Activated naive CD8-positive, alpha-beta T cell treated with anti-CD3 and anti-CD28 coated beads, Interleukin-2, amount 10 ng/mL, durations not matched to agents 7 days and 5 days (primary cell): ENCODE data around the gene PITRM1. TPM values are rescaled to one million over a fixed set of nuclear protein-coding genes. Genes with fewer than 3 reads are reported as not detected.

Experiments used
- ATAC-seq: fragments of 150-1000 bp; cut with Tn5 transposase; one replicate; pipeline ENCODE4 v1.10.0; 2021; ENCODE audit warnings: low read depth, moderate library complexity
- POLR2A ChIA-PET: fragments of 350-600 bp; sonication (Branson Sonifier 250); formaldehyde crosslinking; loops from one replicate; lab custom pipeline; 2021; ENCODE audit warnings: antibody characterized with exemption; lab: Charles Lee
- DNase-seq: peaks from one replicate; pipeline ENCODE4 v3.0.0; 2021
- H3K27ac Mint-ChIP-seq: one replicate; pipeline ENCODE4 v1.8.0; 2022; ENCODE audit warnings: mild to moderate bottlenecking, mixed read lengths
- H3K27me3 Mint-ChIP-seq: one replicate; pipeline ENCODE4 v1.8.0; 2022; ENCODE audit warnings: mild to moderate bottlenecking, moderate library complexity, mixed read lengths
- H3K36me3 Mint-ChIP-seq: one replicate; pipeline ENCODE4 v1.8.0; 2021; ENCODE audit warnings: mild to moderate bottlenecking, mixed read lengths
- H3K4me1 Mint-ChIP-seq: one replicate; pipeline ENCODE4 v1.8.0; 2021; ENCODE audit warnings: mixed read lengths
- H3K4me3 Mint-ChIP-seq: one replicate; pipeline ENCODE4 v1.8.0; 2022; ENCODE audit warnings: mild to moderate bottlenecking, moderate library complexity, mixed read lengths
- H3K9me3 Mint-ChIP-seq: one replicate; pipeline ENCODE4 v1.8.0; 2021; ENCODE audit warnings: mixed read lengths
- total RNA-seq, 2 experiments: library from RNA; stranded (reverse); gene quantifications; one replicate each; pipeline ENCODE4 v1.2.3, GENCODE V29; 2021

PITRM1 gene
- total RNA-seq, 2 experiments from 2014 or later = 64.4 to 65.2 TPM

GRCh38 chr10:3100093-3100792, 72.3 kb downstream of the PITRM1 start:
- peaks cover 16% of the 10 kb centered on the region for H3K4me1 Mint-ChIP-seq
- POLR2A ChIA-PET = no interaction called here
- no peak for DNase-seq
- no peaks in the 10 kb centered on the region for H3K9me3 Mint-ChIP-seq
- no peak overlapping the region for H3K4me3 Mint-ChIP-seq
- peaks cover 30% of the 10 kb centered on the region for H3K36me3 Mint-ChIP-seq
- ATAC-seq = no peak
- no peaks in the 10 kb centered on the region for H3K27me3 Mint-ChIP-seq
- no peak overlapping the region for H3K27ac Mint-ChIP-seq

GRCh38 chr10:3099291-3100092, 73.1 kb downstream of the PITRM1 start:
- Mint-ChIP-seq H3K9me3 (no peaks in the 10 kb centered on the region), H3K4me3 (no peak overlapping the region), H3K27me3 (no peaks in the 10 kb centered on the region), H3K27ac (no peak overlapping the region), H3K36me3 (peaks cover 33% of the 10 kb centered on the region), H3K4me1 (peaks cover 22% of the 10 kb centered on the region)
- DNase-seq (no peak), ATAC-seq (no peak)
- POLR2A ChIA-PET = no interaction called here

DNA sequence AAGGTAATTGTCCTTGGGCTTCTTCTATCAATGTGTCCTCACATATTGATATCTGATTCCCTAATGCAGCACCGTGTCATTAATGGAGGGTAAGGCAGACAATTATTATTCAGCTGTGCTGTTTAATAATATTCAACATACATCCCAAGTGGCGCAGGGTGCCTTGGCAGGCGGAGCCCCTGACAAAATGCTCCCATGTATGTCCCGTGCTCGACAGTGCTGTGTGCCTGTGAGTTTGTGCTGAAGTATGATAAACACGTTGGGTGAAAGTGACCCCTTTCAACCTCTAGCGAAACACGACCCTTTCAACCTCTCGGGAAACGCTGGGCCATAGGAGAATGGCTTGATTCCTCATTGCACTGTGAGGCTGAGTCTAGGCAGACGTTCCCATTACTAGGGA, 73.9 kb downstream of the PITRM1 start:
- ATAC-seq (no peak), DNase-seq (no peak)
- no peaks in the 10 kb centered on the region for H3K27me3 Mint-ChIP-seq
- no peaks in the 10 kb centered on the region for H3K9me3 Mint-ChIP-seq
- no peak overlapping the region for H3K4me3 Mint-ChIP-seq
- no peak overlapping the region for H3K27ac Mint-ChIP-seq
- peaks cover 30% of the 10 kb centered on the region for H3K4me1 Mint-ChIP-seq
- POLR2A ChIA-PET = no interaction called here
- H3K36me3 Mint-ChIP-seq = peaks cover 35% of the 10 kb centered on the region

DNA sequence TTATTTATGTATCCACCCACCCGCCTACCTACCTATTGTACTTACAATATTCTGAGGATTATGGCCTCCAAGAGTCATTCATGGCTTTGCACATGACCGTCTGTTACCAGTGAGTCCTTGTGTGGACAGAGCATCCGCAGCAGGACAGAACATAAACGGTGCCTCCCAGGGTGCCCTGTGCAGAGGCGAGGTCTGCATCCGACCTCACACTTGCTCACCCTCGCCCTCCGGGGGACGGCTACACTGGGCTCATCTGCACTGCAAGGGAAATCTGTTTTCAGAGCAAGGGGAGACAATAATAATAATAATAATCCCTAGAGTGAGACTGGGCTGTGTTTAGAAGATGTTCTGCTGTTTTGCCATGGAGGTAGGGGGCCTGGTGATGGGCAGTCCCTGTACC, 75.4 kb downstream of the PITRM1 start:
- Mint-ChIP-seq H3K27ac (peak overlapping the region; percentile 46), H3K4me3 (no peak overlapping the region), H3K36me3 (peaks cover 36% of the 10 kb centered on the region), H3K27me3 (no peaks in the 10 kb centered on the region), H3K4me1 (peaks cover 42% of the 10 kb centered on the region), H3K9me3 (no peaks in the 10 kb centered on the region)
- ATAC-seq = no peak
- POLR2A ChIA-PET = no interaction called here
- DNase-seq = no peak

DNA sequence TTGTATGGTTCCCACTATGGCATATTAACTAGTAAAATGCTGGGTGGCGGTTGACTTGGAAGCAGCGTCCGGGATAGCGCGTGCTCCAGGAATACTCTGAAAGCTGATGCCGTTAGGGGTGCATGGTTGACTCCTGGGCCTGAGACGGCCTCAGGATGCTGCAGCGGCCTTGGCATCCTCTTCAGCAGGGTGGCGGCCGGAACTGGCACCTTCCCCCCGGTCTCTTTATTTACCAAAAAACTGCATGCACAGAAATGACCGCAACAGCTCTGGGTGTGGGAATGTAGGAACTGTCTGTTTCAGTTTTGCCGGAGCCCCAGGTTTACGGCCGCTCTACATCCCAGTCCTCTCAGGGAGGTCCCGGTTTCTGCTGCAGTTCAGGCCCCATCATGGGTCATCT, 76.4 kb downstream of the PITRM1 start:
- ATAC-seq (no peak), DNase-seq (no peak)
- Mint-ChIP-seq H3K4me3 (no peak overlapping the region), H3K4me1 (peaks cover 48% of the 10 kb centered on the region), H3K27me3 (no peaks in the 10 kb centered on the region), H3K27ac (peak overlapping the region; percentile 82), H3K36me3 (peaks cover 40% of the 10 kb centered on the region), H3K9me3 (no peaks in the 10 kb centered on the region)
- POLR2A ChIA-PET = no interaction called here

DNA sequence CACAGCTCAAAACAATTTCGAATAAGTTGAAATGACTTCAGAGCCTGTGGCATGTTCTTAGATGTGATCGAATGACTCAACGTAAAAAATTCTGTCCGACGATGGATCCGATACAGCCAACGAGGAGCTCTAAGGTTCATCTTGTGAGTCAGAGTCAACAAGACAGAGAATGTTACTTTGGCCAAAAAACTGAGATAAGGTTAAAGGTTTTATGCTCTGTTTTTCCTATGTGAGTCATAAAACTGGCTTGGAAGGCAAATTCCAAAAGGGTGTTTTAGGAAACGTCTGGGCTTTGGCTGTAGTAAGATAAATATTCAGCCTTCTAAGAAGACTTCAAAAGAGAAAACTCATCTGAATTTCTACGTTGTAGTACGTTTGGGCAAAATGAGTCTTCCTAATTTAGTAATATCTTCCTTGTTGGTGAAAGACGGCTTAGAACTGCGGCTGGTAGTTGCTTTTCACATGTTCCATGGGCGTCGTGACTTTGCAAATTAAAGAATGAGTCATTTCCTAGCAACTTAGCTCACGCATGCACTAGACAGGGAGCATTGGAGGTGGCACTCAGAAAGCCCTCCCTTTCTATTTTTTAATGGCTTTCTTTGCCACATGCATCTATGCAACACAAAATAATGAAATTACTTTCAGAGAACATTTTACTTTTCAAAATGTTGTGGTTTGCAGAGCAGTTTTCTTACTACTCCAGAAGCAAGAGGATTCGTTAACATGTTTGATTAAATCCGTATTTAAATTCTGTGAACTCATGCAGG, 77.0 kb downstream of the PITRM1 start:
- no peaks in the 10 kb centered on the region for H3K27me3 Mint-ChIP-seq
- peaks cover 38% of the 10 kb centered on the region for H3K36me3 Mint-ChIP-seq
- H3K9me3 Mint-ChIP-seq = no peaks in the 10 kb centered on the region
- POLR2A ChIA-PET = no interaction called here
- H3K27ac Mint-ChIP-seq = peak overlapping the region; percentile 82
- DNase-seq = no peak
- H3K4me1 Mint-ChIP-seq = peaks cover 52% of the 10 kb centered on the region
- peak; percentile 72 for ATAC-seq
- H3K4me3 Mint-ChIP-seq = peak overlapping the region; percentile 65

- Mint-ChIP-seq H3K4me1 (peaks cover 55% of the 10 kb centered on the region), H3K9me3 (no peaks in the 10 kb centered on the region), H3K27me3 (no peaks in the 10 kb centered on the region), H3K27ac (peak overlapping the region; percentile 82), H3K4me3 (peak overlapping the region; percentile 65), H3K36me3 (peaks cover 36% of the 10 kb centered on the region)
- no peak for DNase-seq
- POLR2A ChIA-PET = interaction anchor here (0.7 kb wide), 1 partner anchor 16 kb away, joined by 3 read pairs; no protein-coding TSS in a partner anchor
- ATAC-seq = no peak
Measured at GRCh38 chr10:3094609-3095036, 78.0 kb downstream of the PITRM1 start.

GRCh38 chr10:3093996-3094395, 78.6 kb downstream of the PITRM1 start:
- peaks cover 57% of the 10 kb centered on the region for H3K4me1 Mint-ChIP-seq
- POLR2A ChIA-PET = no interaction called here
- peak overlapping the region; percentile 52 for H3K4me3 Mint-ChIP-seq
- peak overlapping the region; percentile 58 for H3K27ac Mint-ChIP-seq
- peaks cover 37% of the 10 kb centered on the region for H3K36me3 Mint-ChIP-seq
- no peaks in the 10 kb centered on the region for H3K9me3 Mint-ChIP-seq
- H3K27me3 Mint-ChIP-seq = no peaks in the 10 kb centered on the region
- DNase-seq (no peak), ATAC-seq (no peak)

DNA sequence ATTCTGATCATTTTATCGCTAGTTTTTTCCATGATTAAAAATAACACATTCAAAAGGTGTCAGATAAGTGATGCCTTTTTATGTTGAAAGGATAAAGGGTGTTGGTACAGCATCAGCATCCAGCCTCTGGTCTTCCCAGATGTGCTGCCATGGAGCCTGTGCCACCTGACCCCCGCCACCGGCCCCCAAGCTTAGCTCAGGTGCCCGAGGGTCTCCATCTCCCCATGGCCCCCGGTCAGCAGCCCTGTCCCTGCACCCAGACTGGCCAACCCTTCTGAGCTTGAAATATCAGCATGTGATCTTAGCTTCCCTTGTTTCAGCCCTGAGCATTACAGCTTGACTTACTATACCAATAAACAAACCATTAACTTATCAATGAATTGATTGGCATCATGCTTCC, 80.7 kb downstream of the PITRM1 start:
- no peaks in the 10 kb centered on the region for H3K27me3 Mint-ChIP-seq
- DNase-seq (no peak), ATAC-seq (no peak)
- H3K4me1 Mint-ChIP-seq = peaks cover 60% of the 10 kb centered on the region
- H3K9me3 Mint-ChIP-seq = no peaks in the 10 kb centered on the region
- peaks cover 37% of the 10 kb centered on the region for H3K36me3 Mint-ChIP-seq
- peak overlapping the region; percentile 4 for H3K4me3 Mint-ChIP-seq
- H3K27ac Mint-ChIP-seq = peak overlapping the region; percentile 57
- POLR2A ChIA-PET = interaction anchor here (1.4 kb wide), 1 partner anchor 21 kb away, joined by 3 read pairs; no protein-coding TSS in a partner anchor

- no peak for DNase-seq
- no peaks in the 10 kb centered on the region for H3K9me3 Mint-ChIP-seq
Measured at GRCh38 chr10:3090914-3091787, 81.4 kb downstream of the PITRM1 start.

GRCh38 chr10:3090388-3090787, 82.2 kb downstream of the PITRM1 start:
- POLR2A ChIA-PET = interaction anchor here (0.8 kb wide), 1 partner anchor 22 kb away, joined by 4 read pairs; no protein-coding TSS in a partner anchor
- ATAC-seq (no peak), DNase-seq (no peak)
- H3K4me1 Mint-ChIP-seq = peaks cover 54% of the 10 kb centered on the region
- H3K9me3 Mint-ChIP-seq = no peaks in the 10 kb centered on the region
- no peaks in the 10 kb centered on the region for H3K27me3 Mint-ChIP-seq
- H3K4me3 Mint-ChIP-seq = no peak overlapping the region
- H3K27ac Mint-ChIP-seq = no peak overlapping the region
- peaks cover 34% of the 10 kb centered on the region for H3K36me3 Mint-ChIP-seq

More at GRCh38 chr10:3090914-3091787, 81.4 kb downstream of the PITRM1 start:
- Mint-ChIP-seq H3K27me3 (no peaks in the 10 kb centered on the region), H3K4me1 (peaks cover 62% of the 10 kb centered on the region), H3K36me3 (peaks cover 39% of the 10 kb centered on the region), H3K4me3 (peak overlapping the region; percentile 59), H3K27ac (peak overlapping the region; percentile 72)
- POLR2A ChIA-PET = interaction anchor here (0.8 kb wide), 1 partner anchor 23 kb away, joined by 4 read pairs; no protein-coding TSS in a partner anchor
- ATAC-seq = no peak
